Measurements from ENCODE around the gene TMA7.

Gene TMA7

DNA sequence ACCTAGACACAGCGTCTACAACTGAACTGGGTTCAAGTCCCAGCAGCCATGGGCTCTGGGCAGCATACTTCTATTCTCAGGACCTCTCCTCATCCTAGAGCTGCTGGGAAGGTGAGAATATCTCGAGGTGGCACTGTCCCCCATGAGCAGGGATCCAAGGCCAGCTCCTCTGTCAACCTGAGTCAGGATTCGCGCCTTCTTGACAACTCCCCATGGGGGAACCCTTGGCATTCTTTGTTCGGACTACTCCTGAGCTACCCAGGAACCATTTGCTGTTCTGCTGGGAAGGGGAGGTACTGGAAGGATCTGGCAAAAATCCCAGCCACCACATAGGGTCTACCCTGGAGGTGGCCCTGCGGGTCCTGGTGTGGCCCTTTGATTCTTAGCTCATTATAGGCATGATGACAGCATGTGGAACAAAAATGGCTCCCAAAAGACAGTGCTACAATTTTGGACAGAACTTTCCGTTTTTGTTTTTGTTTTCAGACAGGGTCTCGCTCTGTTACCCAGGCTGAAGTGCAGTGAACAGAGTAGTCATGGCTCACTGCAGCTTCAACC is 32.4 kb upstream of the TMA7 start:
- H3K27ac ChIP-seq (ENCODE audit: extremely low read depth, low read depth, low read length), result no peak overlapping the region
- H3K36me3 ChIP-seq (ENCODE audit: control insufficient read depth in 2 of 2, insufficient read depth in 1 of 2, low read length in 2 of 2), result peaks cover 0 to 74% of the 10 kb centered on the region in 2 experiments; a peak in 1 of 3 replicates
- ChIA-PET CTCF (interaction anchor here (1.5 to 5.1 kb wide), 2 partner anchors 25 to 29 kb away, joined by 4 to 28 read pairs; no protein-coding TSS in a partner anchor), POLR2A (no interaction called here)
- H3K4me3 ChIP-seq (ENCODE audit: low read depth, low read length), result no peak overlapping the region
- H3K4me1 ChIP-seq (ENCODE audit: control insufficient read depth, insufficient read depth, low read length), result no peaks in the 10 kb centered on the region
- TF ChIP-seq GLIS1 (tag by site-specific recombination; IDR thresholded peaks at IDR 0.05), result peak; percentile 26; the same call in 1 of the 2 replicates
- TF ChIP-seq, protein P1, sequence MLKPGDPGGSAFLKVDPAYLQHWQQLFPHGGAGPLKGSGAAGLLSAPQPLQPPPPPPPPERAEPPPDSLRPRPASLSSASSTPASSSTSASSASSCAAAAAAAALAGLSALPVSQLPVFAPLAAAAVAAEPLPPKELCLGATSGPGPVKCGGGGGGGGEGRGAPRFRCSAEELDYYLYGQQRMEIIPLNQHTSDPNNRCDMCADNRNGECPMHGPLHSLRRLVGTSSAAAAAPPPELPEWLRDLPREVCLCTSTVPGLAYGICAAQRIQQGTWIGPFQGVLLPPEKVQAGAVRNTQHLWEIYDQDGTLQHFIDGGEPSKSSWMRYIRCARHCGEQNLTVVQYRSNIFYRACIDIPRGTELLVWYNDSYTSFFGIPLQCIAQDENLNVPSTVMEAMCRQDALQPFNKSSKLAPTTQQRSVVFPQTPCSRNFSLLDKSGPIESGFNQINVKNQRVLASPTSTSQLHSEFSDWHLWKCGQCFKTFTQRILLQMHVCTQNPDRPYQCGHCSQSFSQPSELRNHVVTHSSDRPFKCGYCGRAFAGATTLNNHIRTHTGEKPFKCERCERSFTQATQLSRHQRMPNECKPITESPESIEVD (tag by site-specific recombination; IDR thresholded peaks at IDR 0.05), result no peak
- no peak for TF ChIP-seq ZSCAN18 (tag by site-specific recombination; IDR thresholded peaks at IDR 0.05)
- no peak for TF ChIP-seq ZNF211 (tag by site-specific recombination; IDR thresholded peaks at IDR 0.05; ENCODE audit: low read depth)
- no peak for TF ChIP-seq ZBTB21 (tag by site-specific recombination; IDR thresholded peaks at IDR 0.05)
- TF ChIP-seq PBX3 (CRISPR knock-in tag; IDR thresholded peaks at IDR 0.05), result no peak
- TF ChIP-seq BCL6B (tag by site-specific recombination; IDR thresholded peaks at IDR 0.05), result no peak
- TF ChIP-seq ZNF214 (tag by site-specific recombination; IDR thresholded peaks at IDR 0.05; ENCODE audit: borderline replicate concordance), result no peak
- TF ChIP-seq ZNF624 (tag by site-specific recombination; IDR thresholded peaks at IDR 0.05), result no peak
- TF ChIP-seq ZNF791 (tag by site-specific recombination; IDR thresholded peaks at IDR 0.05), result no peak
- no peak for TF ChIP-seq ZNF560 (tag by site-specific recombination; IDR thresholded peaks at IDR 0.05; ENCODE audit: borderline replicate concordance)
- no peak for TF ChIP-seq ZNF610 (tag by site-specific recombination; IDR thresholded peaks at IDR 0.05; ENCODE audit: borderline replicate concordance)
- TF ChIP-seq ZNF121 (tag by site-specific recombination; IDR thresholded peaks at IDR 0.05), result no peak
- no peak for TF ChIP-seq MYNN (tag by site-specific recombination; IDR thresholded peaks at IDR 0.05; ENCODE audit: borderline replicate concordance)
- no peak for TF ChIP-seq ZNF266 (tag by site-specific recombination; IDR thresholded peaks at IDR 0.05; ENCODE audit: low read depth)
- TF ChIP-seq ZNF335 (tag by site-specific recombination; conservative IDR thresholded peaks at IDR 0.05), result 0 out of 2 replicates have a peak, but pooled peaks have one; percentile 20
- TF ChIP-seq ZNF549 (tag by site-specific recombination; IDR thresholded peaks at IDR 0.05), result no peak
- TF ChIP-seq ZNF558 (tag by site-specific recombination; IDR thresholded peaks at IDR 0.05), result no peak
- TF ChIP-seq, protein P2, sequence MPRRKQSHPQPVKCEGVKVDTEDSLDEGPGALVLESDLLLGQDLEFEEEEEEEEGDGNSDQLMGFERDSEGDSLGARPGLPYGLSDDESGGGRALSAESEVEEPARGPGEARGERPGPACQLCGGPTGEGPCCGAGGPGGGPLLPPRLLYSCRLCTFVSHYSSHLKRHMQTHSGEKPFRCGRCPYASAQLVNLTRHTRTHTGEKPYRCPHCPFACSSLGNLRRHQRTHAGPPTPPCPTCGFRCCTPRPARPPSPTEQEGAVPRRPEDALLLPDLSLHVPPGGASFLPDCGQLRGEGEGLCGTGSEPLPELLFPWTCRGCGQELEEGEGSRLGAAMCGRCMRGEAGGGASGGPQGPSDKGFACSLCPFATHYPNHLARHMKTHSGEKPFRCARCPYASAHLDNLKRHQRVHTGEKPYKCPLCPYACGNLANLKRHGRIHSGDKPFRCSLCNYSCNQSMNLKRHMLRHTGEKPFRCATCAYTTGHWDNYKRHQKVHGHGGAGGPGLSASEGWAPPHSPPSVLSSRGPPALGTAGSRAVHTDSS (tag by site-specific recombination; IDR thresholded peaks at IDR 0.05), result no peak
- peak; percentile 82 for TF ChIP-seq ZIC2 (tag by site-specific recombination; IDR thresholded peaks at IDR 0.05)
- TF ChIP-seq ZFHX2 (tag by site-specific recombination; conservative IDR thresholded peaks at IDR 0.05), result no peak
- no peak for TF ChIP-seq ZNF157 (tag by site-specific recombination; IDR thresholded peaks at IDR 0.05)
- no peaks in the 10 kb centered on the region for H3K9me3 ChIP-seq (ENCODE audit: control insufficient read depth, insufficient read depth, low read depth, low read length)
